Measurements from ENCODE around the gene GARIN5B.

Gene GARIN5B

DNA sequence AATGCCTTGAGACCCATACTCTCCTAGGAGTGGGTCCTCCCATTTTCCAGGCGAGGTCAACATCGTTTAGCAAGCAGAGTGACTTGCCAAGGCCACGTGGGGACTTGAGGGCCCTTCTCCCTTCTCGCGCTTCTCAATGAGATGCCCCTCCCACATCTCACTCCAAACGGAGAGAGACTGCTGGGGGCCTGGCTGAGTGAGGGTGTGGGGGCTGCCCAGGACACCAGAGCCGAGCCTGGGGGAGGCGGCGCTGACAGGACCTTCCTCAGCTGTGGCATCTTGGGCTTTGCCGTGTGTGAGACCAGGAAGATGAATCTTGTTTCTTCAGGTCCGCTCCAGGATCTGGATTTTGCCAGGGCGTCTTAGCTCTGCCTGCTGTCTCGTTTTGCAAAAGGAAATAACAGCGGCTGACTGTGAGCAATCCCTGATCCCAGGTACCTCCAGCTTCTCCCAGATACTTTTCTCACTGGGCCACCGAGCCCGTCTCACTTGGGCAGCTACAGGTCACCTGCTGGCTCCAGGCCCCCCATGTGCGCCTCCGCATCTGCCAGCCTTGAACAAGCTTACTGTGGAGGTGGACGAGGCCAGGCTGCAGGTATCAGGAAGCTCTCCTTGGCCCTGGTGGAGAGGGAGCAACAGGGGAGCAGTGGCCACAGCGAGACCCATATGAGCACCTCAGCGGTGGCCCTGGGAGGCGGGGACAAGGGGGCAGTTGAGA lies 14.6 kb downstream of the GARIN5B start:
- DNase-seq (ENCODE audit: low read depth): no peak

- DNase-seq (ENCODE audit: low read depth): no peak
Measured at GRCh38 chr19:55347442-55348009, 15.5 kb downstream of the GARIN5B start.

DNA sequence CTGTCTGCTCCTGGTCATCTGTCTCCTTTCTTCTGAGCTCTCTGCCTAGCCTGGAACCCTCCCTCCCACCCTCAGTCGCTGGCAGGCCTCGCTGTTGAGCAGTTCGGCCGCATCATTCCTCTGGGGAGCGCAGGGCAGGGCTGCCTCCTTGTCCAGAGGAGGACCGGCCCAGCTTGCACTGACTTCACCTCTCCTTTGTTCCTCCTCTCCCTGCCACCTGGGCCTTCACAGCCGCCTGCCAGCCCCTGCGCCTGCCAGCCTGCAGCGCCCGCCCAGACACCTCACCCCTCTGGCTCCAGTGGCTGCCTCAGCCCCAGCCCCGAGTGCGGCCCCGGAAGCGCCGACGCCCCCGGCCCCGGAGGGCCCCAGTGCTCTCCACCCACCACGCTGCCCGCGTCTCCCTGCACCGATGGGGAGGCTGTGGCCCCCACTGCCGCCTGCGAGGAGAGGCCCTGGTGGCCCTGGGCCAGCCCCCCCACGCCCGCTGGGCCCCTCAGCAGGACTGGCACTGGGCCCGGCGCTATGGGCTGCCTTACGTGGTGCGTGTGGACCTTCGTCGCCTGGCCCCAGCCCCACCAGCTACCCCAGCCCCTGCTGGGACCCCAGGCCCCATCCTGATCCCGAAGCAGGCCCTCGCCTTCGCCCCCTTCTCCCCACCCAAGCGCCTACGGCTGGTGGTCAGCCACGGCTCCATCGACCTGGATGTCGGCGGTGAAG lies 16.2 kb downstream of the GARIN5B start:
- DNase-seq (ENCODE audit: low read depth): no peak

DNA sequence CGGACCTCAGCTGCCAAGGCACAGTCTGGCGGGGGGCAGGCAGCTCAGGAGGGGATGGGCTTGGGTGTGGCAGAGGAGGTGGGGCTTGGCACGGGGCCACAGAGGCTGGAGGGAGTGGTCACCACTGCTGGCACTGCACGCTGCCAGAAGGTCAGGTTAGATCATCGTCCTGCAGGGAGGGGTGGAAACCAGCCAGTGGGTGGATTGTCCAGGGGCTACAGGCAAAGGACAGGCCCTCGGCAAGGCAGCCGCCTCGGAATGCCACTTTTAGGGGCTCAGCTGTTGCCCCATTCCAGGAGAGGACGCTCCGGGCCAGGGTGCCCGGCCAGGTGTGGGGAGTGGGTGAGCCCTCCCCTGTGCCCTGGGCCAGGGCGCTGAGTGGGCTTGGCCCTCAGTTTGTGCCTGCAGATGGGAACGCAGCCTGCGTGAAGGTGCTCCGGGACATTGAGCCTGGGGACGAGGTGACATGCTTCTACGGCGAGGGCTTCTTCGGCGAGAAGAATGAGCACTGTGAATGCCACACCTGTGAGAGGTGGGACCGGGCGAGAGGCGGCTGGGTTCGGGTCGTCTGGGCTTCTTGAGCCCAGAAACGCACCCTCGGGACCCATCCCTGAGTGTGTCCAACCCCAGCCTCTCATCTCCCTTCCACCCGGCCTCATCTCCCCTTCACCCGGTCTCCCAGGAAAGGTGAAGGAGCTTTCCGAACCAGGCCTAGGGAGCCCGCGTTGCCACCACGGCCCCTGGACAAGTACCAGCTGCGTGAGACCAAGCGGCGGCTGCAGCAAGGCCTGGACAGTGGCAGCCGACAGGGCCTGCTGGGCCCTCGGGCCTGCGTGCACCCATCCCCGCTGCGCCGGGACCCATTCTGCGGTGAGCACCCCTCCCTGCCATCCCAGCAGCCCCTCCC lies 17.0 kb downstream of the GARIN5B start:
- no peak for DNase-seq (ENCODE audit: low read depth)

- no peak for DNase-seq (ENCODE audit: low read depth)
Measured at GRCh38 chr19:55345101-55345817, 17.8 kb downstream of the GARIN5B start.

- no peak for DNase-seq (ENCODE audit: low read depth)
Measured at GRCh38 chr19:55344444-55344843, 18.6 kb downstream of the GARIN5B start.

DNA sequence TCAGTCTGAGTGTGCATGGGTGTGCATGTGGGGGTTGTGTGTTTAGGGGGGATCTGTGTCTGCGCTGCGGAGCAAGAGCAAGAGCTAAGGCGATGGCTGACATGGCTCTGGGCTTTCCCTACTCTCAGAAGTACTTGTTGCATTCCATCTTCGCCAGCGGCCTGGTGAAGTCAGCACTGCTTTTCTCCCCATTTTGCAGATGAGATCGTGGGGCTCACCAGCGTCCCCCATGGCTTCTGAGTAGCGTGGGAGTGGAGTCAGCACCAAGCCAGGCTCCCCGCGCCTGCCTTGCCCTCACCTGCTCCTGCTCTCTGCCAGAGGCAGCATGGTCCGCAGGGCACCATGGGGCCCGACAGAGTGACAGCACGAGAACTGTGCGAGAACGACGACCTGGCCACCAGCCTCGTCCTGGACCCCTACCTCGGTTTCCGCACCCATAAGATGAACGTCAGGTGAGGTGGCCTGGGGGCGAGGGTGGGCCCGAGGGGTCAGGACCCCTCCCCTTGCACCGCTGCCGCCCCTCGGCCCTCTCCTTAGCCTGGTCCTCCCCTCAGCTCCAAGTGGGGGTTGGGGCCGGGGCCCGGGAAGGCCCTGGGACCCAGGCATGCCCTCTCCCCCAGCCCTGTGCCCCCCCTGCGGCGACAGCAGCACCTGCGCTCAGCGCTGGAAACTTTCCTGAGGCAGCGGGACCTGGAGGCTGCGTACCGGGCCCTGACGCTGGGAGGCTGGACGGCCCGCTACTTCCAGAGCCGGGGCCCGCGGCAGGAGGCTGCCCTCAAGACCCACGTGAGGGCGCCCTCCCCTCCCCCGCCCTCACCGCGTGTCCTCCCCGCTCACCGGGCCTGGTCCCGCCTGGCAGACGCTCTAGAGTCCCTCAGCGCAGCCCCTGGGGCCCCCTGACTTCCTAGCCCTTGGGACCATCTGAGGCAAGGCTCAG lies 21.2 kb downstream of the GARIN5B start:
- no peak for DNase-seq (ENCODE audit: low read depth)

DNA sequence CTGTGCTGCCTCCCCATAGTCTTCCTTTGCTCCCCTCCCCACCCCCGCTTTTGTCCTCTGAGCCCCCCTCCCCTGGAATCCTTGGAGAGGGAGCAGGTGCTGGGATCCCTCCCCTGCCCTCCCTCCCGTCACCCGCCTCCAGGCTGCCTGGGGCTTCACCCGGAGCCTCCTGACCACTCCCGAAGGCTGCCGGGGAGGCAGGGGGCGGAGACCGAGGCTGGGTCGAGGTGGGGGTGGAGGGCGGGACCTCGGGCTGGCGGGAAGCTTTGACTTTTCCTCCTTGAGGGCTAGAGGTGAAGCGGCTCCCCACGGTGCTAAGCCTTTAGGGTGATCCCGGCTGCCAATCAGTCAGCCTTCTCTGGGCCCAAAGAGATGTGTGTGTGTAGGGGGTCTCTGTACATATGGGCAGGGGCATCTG lies 21.9 kb downstream of the GARIN5B start:
- DNase-seq (ENCODE audit: low read depth): peak; percentile 75

GRCh38 chr19:55340784-55341147 lies 22.3 kb downstream of the GARIN5B start:
- DNase-seq (ENCODE audit: low read depth): peak; percentile 40

DNA sequence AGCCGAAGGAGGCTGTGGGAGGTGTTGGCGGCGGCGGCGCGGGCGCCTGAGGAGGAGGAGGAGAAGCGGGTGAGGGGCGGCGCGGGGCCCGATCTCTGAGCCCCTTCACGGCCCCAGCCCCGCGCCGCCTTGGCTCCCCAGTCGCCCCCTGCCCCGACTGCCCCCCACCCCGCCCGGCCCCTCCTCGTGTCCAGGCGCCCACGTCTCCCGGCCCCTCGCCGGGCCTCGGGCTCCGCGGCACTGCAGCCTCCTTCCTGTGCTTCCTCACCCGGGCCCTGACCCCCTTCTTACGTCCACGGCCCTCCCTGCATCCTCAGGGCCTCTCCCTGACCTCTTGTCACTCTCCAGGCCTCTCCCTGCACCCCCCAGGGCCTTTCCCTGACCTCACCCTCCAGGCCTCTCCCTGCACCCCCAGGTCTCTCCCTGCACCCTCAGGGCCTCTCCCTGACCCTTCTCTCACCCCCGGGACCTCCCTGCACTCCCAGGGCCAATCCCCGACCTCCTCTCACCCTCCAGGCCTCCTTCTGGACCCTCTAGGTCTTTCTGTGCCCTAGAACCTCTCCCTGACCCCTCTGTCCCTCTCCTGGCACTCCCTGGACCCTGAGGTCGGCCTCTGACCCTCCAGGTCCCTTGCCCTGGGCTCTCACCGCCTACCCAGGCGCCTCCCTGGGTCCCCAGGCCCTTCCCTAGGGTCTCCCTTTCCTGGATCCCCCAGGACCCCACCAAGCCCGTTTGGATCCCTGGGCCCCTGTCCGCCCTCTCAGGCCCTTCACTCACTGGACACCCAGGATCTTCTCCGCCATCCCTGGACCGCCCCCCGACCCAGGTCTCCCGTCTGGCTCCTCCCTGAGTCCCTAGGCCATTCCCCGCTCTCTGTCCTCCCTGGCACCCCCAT lies 22.9 kb downstream of the GARIN5B start:
- DNase-seq (ENCODE audit: low read depth): peak; percentile 40

- DNase-seq (ENCODE audit: low read depth): peak; percentile 100
Measured at GRCh38 chr19:55339105-55339888, 23.8 kb downstream of the GARIN5B start, which contains the start of gene KMT5C. Gene KMT5C (plus strand): TSS chr19:55339876. CDS start chr19:55341937, 2,061 bp downstream.

GRCh38 chr19:55336101-55336500 lies 27.0 kb downstream of the GARIN5B start:
- peak; percentile 50 for DNase-seq (ENCODE audit: low read depth)

DNA sequence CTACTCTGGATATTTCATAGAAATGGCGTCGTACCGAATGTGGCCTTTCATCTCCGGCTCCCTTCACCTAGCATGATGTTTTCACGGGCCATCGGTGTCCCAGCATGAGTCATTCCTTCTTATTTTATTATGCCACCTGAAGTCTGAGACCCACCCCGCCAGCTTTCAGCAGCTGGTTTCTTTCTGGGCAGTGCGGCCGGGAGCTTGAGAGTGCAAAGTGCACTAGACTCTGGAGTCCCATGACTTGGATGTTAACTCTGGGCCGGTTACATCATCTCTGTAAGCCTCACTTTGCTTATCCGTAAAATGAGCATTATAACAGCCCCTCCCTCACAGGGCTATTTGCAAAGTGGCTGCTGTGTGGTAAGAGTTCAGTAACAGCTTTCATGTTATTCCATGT lies 29.2 kb downstream of the GARIN5B start:
- no peak for DNase-seq (ENCODE audit: low read depth)

- peak; percentile 77 for DNase-seq (ENCODE audit: low read depth)
Measured at GRCh38 chr19:55329791-55330190, 33.3 kb downstream of the GARIN5B start.

- peak; percentile 54 for DNase-seq (ENCODE audit: low read depth)
Measured at GRCh38 chr19:55328774-55329318, 34.2 kb downstream of the GARIN5B start.

DNA sequence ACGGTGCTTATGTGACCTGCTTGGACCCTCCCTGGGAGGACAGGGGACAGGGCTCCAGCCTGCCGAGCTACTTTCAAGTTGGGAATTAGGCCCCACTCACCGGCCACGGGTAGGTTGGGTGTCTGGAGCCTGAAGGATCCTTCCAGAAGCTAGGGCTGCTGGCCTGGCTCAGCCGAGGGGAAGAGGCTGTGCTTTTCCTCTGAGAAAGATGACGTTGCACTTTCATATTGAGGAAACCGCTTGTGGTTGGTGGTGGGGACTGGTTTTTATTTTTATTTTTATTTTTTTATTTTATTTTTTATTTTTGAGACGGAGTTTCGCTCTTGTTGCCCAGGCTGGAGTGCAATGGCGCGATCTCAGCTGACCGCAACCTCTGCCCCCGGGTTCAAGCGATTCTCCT lies 37.9 kb downstream of the GARIN5B start, which contains the start of gene TMEM150B:
Gene TMEM150B (minus strand): TSS at position 170 of the 400 bp plus-strand sequence. CDS start 4,305 bp downstream, outside the sequence.
- DNase-seq (ENCODE audit: low read depth): no peak

- DNase-seq (ENCODE audit: low read depth): no peak
Measured at GRCh38 chr19:55324662-55325061, 38.4 kb downstream of the GARIN5B start.

Measured in ELR (cell line).